ENCODE measurements around the gene FBXL2. TPM values are rescaled to one million over a fixed set of nuclear protein-coding genes. Genes with fewer than 3 reads are reported as not detected.

Gene FBXL2
- total and polyA plus RNA-seq, 2 of the 8 experiments (the other 6 are each of a cell fraction or from before 2014, with no cell fraction given), result 3.1 to 5.4 TPM

GRCh38 chr3:33425453-33425852 is 148.2 kb downstream of the FBXL2 start:
- Histone ChIP-seq H4K91ac (replicated peaks; ENCODE audit: insufficient read length, low read length) (no peak overlapping the region), H3K79me2 (ENCODE audit: control insufficient read depth in 1 of 2, insufficient read depth in 2 of 2, low read length in 2 of 2) (peaks cover 8 to 85% of the 10 kb centered on the region in 2 experiments), H2AK5ac (ENCODE audit: low read depth, low read length) (no peak overlapping the region), H3K27me3 (replicated peaks in 1 of 4; ENCODE audit: control insufficient read depth in 3 of 4, extremely low read depth in 1 of 4, insufficient read depth in 3 of 4, low read length in 3 of 4) (no peaks in the 10 kb centered on the region), H2AFZ (ENCODE audit: low read length) (no peak overlapping the region), H3K9ac (replicated peaks in 1 of 4; ENCODE audit: extremely low read depth in 1 of 4, low read depth in 3 of 4, low read length in 3 of 4) (no peak overlapping the region), H3K14ac (ENCODE audit: insufficient read length) (no peak overlapping the region), H3K9me3 (ENCODE audit: insufficient read depth in 2 of 2, low read depth in 1 of 2, low read length in 1 of 2) (no peaks in the 10 kb centered on the region), H4K20me1 (replicated peaks in 1 of 2; ENCODE audit: control insufficient read depth in 1 of 2, insufficient read depth in 2 of 2, low read length in 2 of 2) (peaks cover 7 to 16% of the 10 kb centered on the region in 2 experiments), H4K8ac (ENCODE audit: extremely low read depth, insufficient read depth, low read length) (no peak overlapping the region), H3K56ac (replicated peaks; ENCODE audit: insufficient read length, low read depth, low read length) (no peak overlapping the region), H3K4me1 (replicated peaks in 1 of 4; ENCODE audit: control insufficient read depth in 3 of 4, insufficient read depth in 4 of 4, low read length in 3 of 4) (peaks cover 11 to 34% (median 23%) of the 10 kb centered on the region in 4 experiments), H3K23me2 (ENCODE audit: low read depth, low read length) (0 out of 2 replicates have a peak, but pooled peaks cover 2% of the 10 kb centered on the region), H2BK20ac (ENCODE audit: low read length) (no peak overlapping the region), H3K18ac (ENCODE audit: extremely low read depth, low read length) (no peak overlapping the region), H3K36me3 (ENCODE audit: control insufficient read depth in 2 of 4, insufficient read depth in 4 of 4, low read length in 3 of 4) (peaks cover 0 to 18% (median 7%) of the 10 kb centered on the region in 4 experiments; a peak in 4 of 8 replicates), H2BK15ac (ENCODE audit: low read length) (no peak overlapping the region), H3K4me3 (ENCODE audit: extremely low read depth in 1 of 4, insufficient read depth in 2 of 4, low read depth in 3 of 4, low read length in 4 of 4) (peak overlapping the region in 1 of 4 experiments; percentile 1; a peak in 1 of 8 replicates), H3K27ac (ENCODE audit: low read depth, low read length) (no peak overlapping the region), H2BK12ac (ENCODE audit: low read depth, low read length) (0 out of 2 replicates have a peak overlapping the region, but pooled peaks have one; percentile 40), H2BK120ac (replicated peaks; ENCODE audit: low read depth, low read length) (no peak overlapping the region), H4K5ac (ENCODE audit: insufficient read length, low read depth, low read length) (no peak overlapping the region), H3K23ac (ENCODE audit: insufficient read length) (no peak overlapping the region), H3K4ac (replicated peaks; ENCODE audit: insufficient read length, low read depth, low read length) (no peak overlapping the region), H2BK5ac (ENCODE audit: low read depth, low read length) (no peak overlapping the region), H3K4me2 (ENCODE audit: insufficient read depth in 1 of 2, low read depth in 2 of 2, low read length in 2 of 2) (peak overlapping the region; percentile 37 to 38; a peak in 3 of 4 replicates), H3K79me1 (ENCODE audit: low read depth, low read length) (peaks cover 7% of the 10 kb centered on the region; the same call in 1 of the 2 replicates)
- 74% methylated on average over 2 of the region's 2 CpGs; no CpG with 5 or more reads in 1 of the 2 experiments for WGBS, 2 experiments (ENCODE audit: extremely low coverage in 1 of 2, insufficient coverage in 1 of 2, insufficient read length in 1 of 2, insufficient replicate concordance in 2 of 2, low coverage in 1 of 2, low lambda C conversion rate in 2 of 2, missing lambda C conversion rate in 1 of 2)
- FAIRE-seq (no peak), DNase-seq (ENCODE audit: low read depth in 1 of 2, low spot score in 2 of 2) (no peak)
- CTCF ChIA-PET (ENCODE audit: partially characterized antibody), result interaction anchor here (0.9 kb wide), 1 partner anchor 14 kb away, joined by 3 read pairs; the partner anchor contains the start of gene UBP1
- POLR2A ChIA-PET (ENCODE audit: partially characterized antibody), result interaction anchor here (1.0 to 7.4 kb wide), 2 partner anchors 10 to 15 kb away, joined by 5 to 82 read pairs; partner anchors contain the start of gene UBP1
- no peak for TF ChIP-seq CHD1 (IDR thresholded peaks at IDR 0.05; ENCODE audit: low read depth, low read length)
- TF ChIP-seq BRCA1 (IDR thresholded peaks at IDR 0.05; ENCODE audit: low read depth, low read length), result no peak
- no peak for TF ChIP-seq JUN (IDR thresholded peaks at IDR 0.05; ENCODE audit: low read depth, low read length)
- no peak for TF ChIP-seq CBX8 (IDR thresholded peaks at IDR 0.05; ENCODE audit: borderline replicate concordance, low read depth, low read length)
- TF ChIP-seq NANOG (IDR thresholded peaks at IDR 0.05; ENCODE audit: insufficient read depth, low read depth, low read length, poor library complexity, severe bottlenecking), result no peak
- TF ChIP-seq POLR2A (IDR thresholded peaks at IDR 0.05; ENCODE audit: control extremely low read depth in 1 of 2, low read depth in 2 of 2, low read length in 2 of 2), result no peak
- no peak for TF ChIP-seq SIX5 (IDR thresholded peaks at IDR 0.05; ENCODE audit: low read depth, low read length)
- TF ChIP-seq KDM1A (IDR thresholded peaks at IDR 0.05; ENCODE audit: borderline replicate concordance, low read length), result no peak
- no peak for TF ChIP-seq RNF2 (IDR thresholded peaks at IDR 0.05; ENCODE audit: borderline replicate concordance, low read depth, low read length, missing control alignments, poor library complexity, severe bottlenecking)
- no peak for TF ChIP-seq HDAC2 (IDR thresholded peaks at IDR 0.05; ENCODE audit: borderline replicate concordance in 1 of 2, low read depth in 2 of 2, low read length in 2 of 2)
- TF ChIP-seq RXRA (IDR thresholded peaks at IDR 0.05; ENCODE audit: insufficient read depth, low read depth, low read length), result no peak
- TF ChIP-seq KDM5A (IDR thresholded peaks at IDR 0.05; ENCODE audit: low read length), result no peak
- no peak for TF ChIP-seq SIN3A (conservative IDR thresholded peaks at IDR 0.05 in 1 of 2, IDR thresholded peaks at IDR 0.05 in 1 of 2; ENCODE audit: low read depth in 1 of 2, low read length in 2 of 2)

Data from H1 (cell line).